Measurements from ENCODE around the gene UBE3C. TPM values are rescaled to one million over a fixed set of nuclear protein-coding genes. Genes with fewer than 3 reads are reported as not detected.
"Not testable (repeated sequence)": the region's sequence is repeated elsewhere in the genome, so short reads cannot be mapped to it uniquely, and the experiment has no call there.

UBE3C gene
- total RNA-seq, 4 donors from 2014 or later: 66.1 to 93.3 (median 85.5) TPM

GRCh38 chr7:157158400-157158799 is 19.7 kb downstream of the UBE3C start:
- Histone ChIP-seq H3K36me3 (peaks cover 0 to 4% (median 0%) of the 10 kb centered on the region in 4 donors), H3K4me3 (no peak overlapping the region), H3K27ac (replicated peaks in 1 of 4) (no peak overlapping the region), H3K27me3 (no peaks in the 10 kb centered on the region), H3K9me3 (no peaks in the 10 kb centered on the region), H3K4me1 (peaks cover 12 to 34% (median 25%) of the 10 kb centered on the region in 4 donors)
- peak; percentile 4 for DNase-seq (ENCODE audit: extremely low spot score)
- TF ChIP-seq EP300 (IDR thresholded peaks at IDR 0.05): no peak
- TF ChIP-seq, protein P1, sequence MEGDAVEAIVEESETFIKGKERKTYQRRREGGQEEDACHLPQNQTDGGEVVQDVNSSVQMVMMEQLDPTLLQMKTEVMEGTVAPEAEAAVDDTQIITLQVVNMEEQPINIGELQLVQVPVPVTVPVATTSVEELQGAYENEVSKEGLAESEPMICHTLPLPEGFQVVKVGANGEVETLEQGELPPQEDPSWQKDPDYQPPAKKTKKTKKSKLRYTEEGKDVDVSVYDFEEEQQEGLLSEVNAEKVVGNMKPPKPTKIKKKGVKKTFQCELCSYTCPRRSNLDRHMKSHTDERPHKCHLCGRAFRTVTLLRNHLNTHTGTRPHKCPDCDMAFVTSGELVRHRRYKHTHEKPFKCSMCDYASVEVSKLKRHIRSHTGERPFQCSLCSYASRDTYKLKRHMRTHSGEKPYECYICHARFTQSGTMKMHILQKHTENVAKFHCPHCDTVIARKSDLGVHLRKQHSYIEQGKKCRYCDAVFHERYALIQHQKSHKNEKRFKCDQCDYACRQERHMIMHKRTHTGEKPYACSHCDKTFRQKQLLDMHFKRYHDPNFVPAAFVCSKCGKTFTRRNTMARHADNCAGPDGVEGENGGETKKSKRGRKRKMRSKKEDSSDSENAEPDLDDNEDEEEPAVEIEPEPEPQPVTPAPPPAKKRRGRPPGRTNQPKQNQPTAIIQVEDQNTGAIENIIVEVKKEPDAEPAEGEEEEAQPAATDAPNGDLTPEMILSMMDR (IDR thresholded peaks at IDR 0.05): no peak
- no peak for TF ChIP-seq POLR2AphosphoS5 (IDR thresholded peaks at IDR 0.05)
- no peak for TF ChIP-seq POLR2A (IDR thresholded peaks at IDR 0.05; ENCODE audit: low read depth)
- intact Hi-C loops (cut with DNase I): no loop called here
- WGBS: 65% methylated on average over 4 of the region's 4 CpGs

DNA sequence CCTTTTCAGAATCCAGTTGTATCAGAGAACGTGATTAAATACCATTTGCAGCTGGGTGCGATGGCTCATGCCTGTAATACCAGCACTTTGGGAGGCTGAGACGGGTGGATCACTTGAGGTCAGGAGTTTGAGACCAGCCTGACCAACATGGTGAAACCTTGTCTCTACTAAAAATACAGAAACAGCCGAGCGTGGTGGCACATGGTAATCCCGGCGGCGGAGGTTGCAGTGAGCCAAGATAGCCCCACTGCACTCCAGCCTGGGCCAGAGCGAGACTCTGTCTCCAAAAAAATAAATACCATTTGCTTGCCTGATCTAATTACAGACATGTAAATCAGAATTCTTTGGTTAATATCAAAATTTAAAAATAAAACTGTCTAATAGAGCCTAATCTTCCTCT is 20.8 kb downstream of the UBE3C start:
- WGBS: 95% methylated on average over 9 of the region's 9 CpGs
- H3K36me3 ChIP-seq: peaks cover 0 to 11% (median 4%) of the 10 kb centered on the region in 4 donors
- H3K4me3 ChIP-seq; H3K9me3 ChIP-seq; H3K27me3 ChIP-seq; intact Hi-C loops (cut with DNase I); H3K27ac ChIP-seq (replicated peaks in 1 of 4): not testable (repeated sequence)
- H3K4me1 ChIP-seq: peaks cover 12 to 34% (median 25%) of the 10 kb centered on the region in 4 donors
- peak; percentile 37 for DNase-seq (ENCODE audit: extremely low spot score)

DNA sequence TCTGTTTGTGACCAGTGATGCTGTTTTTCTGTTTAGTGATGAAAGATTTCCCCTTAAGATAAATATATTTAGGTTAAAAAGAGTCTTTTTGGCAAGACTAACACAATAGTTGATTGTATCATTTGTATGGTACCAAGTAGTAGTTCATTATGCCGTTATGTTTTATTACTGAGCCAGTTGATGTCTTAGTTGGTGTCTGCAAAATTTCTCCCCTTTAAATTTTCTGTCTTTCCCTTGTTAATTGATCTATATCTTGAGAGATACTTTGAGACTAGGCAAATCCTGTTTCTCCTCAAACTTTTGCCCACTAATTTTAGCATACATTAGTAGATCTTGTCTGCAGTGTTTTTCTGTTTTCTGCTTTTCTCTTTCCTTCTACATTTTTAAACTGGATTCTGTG is 21.7 kb downstream of the UBE3C start:
- no peak for DNase-seq (ENCODE audit: extremely low spot score)
- H3K27me3 ChIP-seq: no peaks in the 10 kb centered on the region
- peaks cover 12 to 34% (median 25%) of the 10 kb centered on the region in 4 donors for H3K4me1 ChIP-seq
- no peak overlapping the region for H3K27ac ChIP-seq (replicated peaks in 1 of 4)
- H3K4me3 ChIP-seq: no peak overlapping the region
- 66% methylated on average over 1 of the region's 1 CpG for WGBS
- H3K9me3 ChIP-seq: peaks cover 0 to 2% (median 0%) of the 10 kb centered on the region in 4 donors
- peaks cover 0 to 20% (median 13%) of the 10 kb centered on the region in 4 donors for H3K36me3 ChIP-seq
- TF ChIP-seq POLR2AphosphoS5 (IDR thresholded peaks at IDR 0.05): no peak
- TF ChIP-seq, protein P1 (IDR thresholded peaks at IDR 0.05): no peak
- no peak for TF ChIP-seq POLR2A (IDR thresholded peaks at IDR 0.05; ENCODE audit: low read depth)
- TF ChIP-seq EP300 (IDR thresholded peaks at IDR 0.05): no peak
- intact Hi-C loops (cut with DNase I): no loop called here

GRCh38 chr7:157165987-157166386 is 27.3 kb downstream of the UBE3C start:
- 97% methylated on average over 1 of the region's 1 CpG for WGBS
- Histone ChIP-seq H3K4me3 (no peak overlapping the region), H3K4me1 (no peaks in the 10 kb centered on the region), H3K36me3 (peaks cover 3 to 74% (median 52%) of the 10 kb centered on the region in 4 donors), H3K27me3 (no peaks in the 10 kb centered on the region), H3K9me3 (peaks cover 0 to 13% (median 0%) of the 10 kb centered on the region in 4 donors), H3K27ac (replicated peaks in 1 of 4) (no peak overlapping the region)
- no peak for DNase-seq (ENCODE audit: extremely low spot score)
- intact Hi-C loops (cut with DNase I): no loop called here
- TF ChIP-seq POLR2AphosphoS5 (IDR thresholded peaks at IDR 0.05): no peak

DNA sequence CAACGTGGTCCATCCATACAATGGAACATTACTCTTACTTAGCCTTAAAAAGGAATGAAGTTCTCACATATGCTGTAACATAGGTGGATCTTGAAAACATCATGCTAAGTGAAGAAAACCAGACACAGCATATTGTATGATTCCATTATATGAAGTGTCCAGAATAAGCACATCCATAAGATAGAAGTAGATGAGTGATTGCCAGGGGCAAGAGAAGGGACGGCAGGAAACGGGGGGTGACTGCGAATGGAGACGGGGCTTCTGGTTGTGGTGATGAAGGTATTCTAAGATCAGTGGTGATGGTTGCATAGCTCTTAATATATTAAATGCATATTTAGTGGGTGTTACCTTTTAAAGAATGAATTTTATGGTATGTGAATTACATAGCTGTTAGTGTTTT is 29.8 kb downstream of the UBE3C start:
- Histone ChIP-seq H3K27ac (replicated peaks in 1 of 4) (no peak overlapping the region), H3K4me1 (no peaks in the 10 kb centered on the region), H3K36me3 (peaks cover 11 to 92% (median 72%) of the 10 kb centered on the region in 4 donors), H3K27me3 (no peaks in the 10 kb centered on the region), H3K4me3 (no peak overlapping the region), H3K9me3 (peaks cover 0 to 13% (median 0%) of the 10 kb centered on the region in 4 donors)
- WGBS: 84% methylated on average over 5 of the region's 5 CpGs
- TF ChIP-seq EP300 (IDR thresholded peaks at IDR 0.05) (no peak), POLR2A (IDR thresholded peaks at IDR 0.05; ENCODE audit: low read depth) (no peak), POLR2AphosphoS5 (IDR thresholded peaks at IDR 0.05) (no peak)
- TF ChIP-seq, protein P1 (IDR thresholded peaks at IDR 0.05): no peak
- DNase-seq (ENCODE audit: extremely low spot score): no peak
- intact Hi-C loops (cut with DNase I): no loop called here

- no peak overlapping the region for H3K4me3 ChIP-seq
- no peak for DNase-seq (ENCODE audit: extremely low spot score)
- H3K36me3 ChIP-seq: peaks cover 58 to 96% (median 79%) of the 10 kb centered on the region in 4 donors
- no peaks in the 10 kb centered on the region for H3K4me1 ChIP-seq
- no peak overlapping the region for H3K27ac ChIP-seq (replicated peaks in 1 of 4)
- 94% methylated on average over 4 of the region's 4 CpGs for WGBS
- H3K27me3 ChIP-seq: no peaks in the 10 kb centered on the region
- intact Hi-C loops (cut with DNase I): no loop called here
- TF ChIP-seq EP300 (IDR thresholded peaks at IDR 0.05) (no peak), POLR2AphosphoS5 (IDR thresholded peaks at IDR 0.05) (no peak), POLR2A (IDR thresholded peaks at IDR 0.05; ENCODE audit: low read depth) (no peak)
- TF ChIP-seq, protein P1 (IDR thresholded peaks at IDR 0.05): no peak
- H3K9me3 ChIP-seq: no peaks in the 10 kb centered on the region
Measured at GRCh38 chr7:157176771-157177170, 38.0 kb downstream of the UBE3C start.

Measured in esophagus muscularis mucosa (tissue), 4 donors.